ENCODE data around the gene PPWD1. TPM values are rescaled to one million over a fixed set of nuclear protein-coding genes. Genes with fewer than 3 reads are reported as not detected.
"Not testable (repeated sequence)": the region's sequence is repeated elsewhere in the genome, so short reads cannot be mapped to it uniquely, and the experiment has no call there.

The PPWD1 gene
- total RNA-seq, 1 experiment from 2014 or later, result 32.7 TPM

GRCh38 chr5:65577141-65577540 lies 14.0 kb downstream of the PPWD1 start:
- POLR2A ChIA-PET, result interaction anchor here (0.9 kb wide), 1 partner anchor 14 kb away, joined by 3 read pairs; the partner anchor contains the start of genes CENPK and PPWD1
- BruUV-seq (replicated peaks), result no TSS peak
- Mint-ChIP-seq H3K4me1 (ENCODE audit: insufficient read depth, unreplicated experiment) (no peaks in the 10 kb centered on the region), H3K27me3 (ENCODE audit: insufficient read depth, unreplicated experiment) (no peaks in the 10 kb centered on the region), H3K27ac (ENCODE audit: low read depth, unreplicated experiment) (no peak overlapping the region), H3K9me3 (ENCODE audit: unreplicated experiment) (no peaks in the 10 kb centered on the region), H3K4me3 (ENCODE audit: unreplicated experiment) (no peak overlapping the region), H3K36me3 (ENCODE audit: insufficient read depth, unreplicated experiment) (peaks cover 53% of the 10 kb centered on the region)
- CTCF ChIA-PET, result no interaction called here
- TF ChIP-seq CTCF (IDR thresholded peaks at IDR 0.05; ENCODE audit: unreplicated experiment), result no peak
- intact Hi-C loops (cut with micrococcal nuclease), result no loop called here
- DNase-seq (ENCODE audit: unreplicated experiment), result no peak

- intact Hi-C loops (cut with micrococcal nuclease), result no loop called here
Measured at GRCh38 chr5:65588694-65589093, 25.6 kb downstream of the PPWD1 start.

GRCh38 chr5:65601761-65602160 lies 38.7 kb downstream of the PPWD1 start:
- H3K4me1 Mint-ChIP-seq (ENCODE audit: insufficient read depth, unreplicated experiment); H3K27me3 Mint-ChIP-seq (ENCODE audit: insufficient read depth, unreplicated experiment); POLR2A ChIA-PET; intact Hi-C loops (cut with micrococcal nuclease); BruUV-seq (replicated peaks); DNase-seq (ENCODE audit: unreplicated experiment); CTCF ChIA-PET; H3K27ac Mint-ChIP-seq (ENCODE audit: low read depth, unreplicated experiment); H3K4me3 Mint-ChIP-seq (ENCODE audit: unreplicated experiment): not testable (repeated sequence)
- Mint-ChIP-seq H3K9me3 (ENCODE audit: unreplicated experiment) (peaks cover 28% of the 10 kb centered on the region), H3K36me3 (ENCODE audit: insufficient read depth, unreplicated experiment) (peaks cover 93% of the 10 kb centered on the region)

More at GRCh38 chr5:65588694-65589093, 25.6 kb downstream of the PPWD1 start:
- Mint-ChIP-seq H3K36me3 (ENCODE audit: insufficient read depth, unreplicated experiment) (peaks cover 53% of the 10 kb centered on the region), H3K27ac (ENCODE audit: low read depth, unreplicated experiment) (no peak overlapping the region), H3K4me3 (ENCODE audit: unreplicated experiment) (no peak overlapping the region), H3K4me1 (ENCODE audit: insufficient read depth, unreplicated experiment) (no peaks in the 10 kb centered on the region), H3K27me3 (ENCODE audit: insufficient read depth, unreplicated experiment) (no peaks in the 10 kb centered on the region), H3K9me3 (ENCODE audit: unreplicated experiment) (no peaks in the 10 kb centered on the region)
- no TSS peak for BruUV-seq (replicated peaks)
- no peak for TF ChIP-seq CTCF (IDR thresholded peaks at IDR 0.05; ENCODE audit: unreplicated experiment)
- ChIA-PET CTCF (no interaction called here), POLR2A (interaction anchor here (1.1 kb wide), 1 partner anchor 25 kb away, joined by 3 read pairs; the partner anchor contains the start of genes CENPK and PPWD1)
- no peak for DNase-seq (ENCODE audit: unreplicated experiment)

GRCh38 chr5:65611524-65611923 lies 48.4 kb downstream of the PPWD1 start:
- no TSS peak for BruUV-seq (replicated peaks)
- Mint-ChIP-seq H3K4me3 (ENCODE audit: unreplicated experiment) (no peak overlapping the region), H3K36me3 (ENCODE audit: insufficient read depth, unreplicated experiment) (peaks cover 83% of the 10 kb centered on the region), H3K27ac (ENCODE audit: low read depth, unreplicated experiment) (no peak overlapping the region), H3K4me1 (ENCODE audit: insufficient read depth, unreplicated experiment) (no peaks in the 10 kb centered on the region), H3K9me3 (ENCODE audit: unreplicated experiment) (no peaks in the 10 kb centered on the region), H3K27me3 (ENCODE audit: insufficient read depth, unreplicated experiment) (no peaks in the 10 kb centered on the region)
- no peak for TF ChIP-seq CTCF (IDR thresholded peaks at IDR 0.05; ENCODE audit: unreplicated experiment)
- no peak for DNase-seq (ENCODE audit: unreplicated experiment)
- CTCF ChIA-PET, result interaction anchor here (0.6 kb wide), 2 partner anchors 52 to 607 kb away, joined by 3 to 4 read pairs; no protein-coding TSS in a partner anchor
- POLR2A ChIA-PET, result interaction anchor here (2.8 kb wide), 1 partner anchor 12 kb away, joined by 26 read pairs; the partner anchor contains the start of gene TRIM23
- intact Hi-C loops (cut with micrococcal nuclease), result no loop called here

All from MCF 10A (cell line).